ENCODE data around the gene APBA3. TPM values are rescaled to one million over a fixed set of nuclear protein-coding genes. Genes with fewer than 3 reads are reported as not detected.
"Not testable (repeated sequence)": the region's sequence is repeated elsewhere in the genome, so short reads cannot be mapped to it uniquely, and the experiment has no call there.

APBA3 gene
- total and polyA plus RNA-seq, 12 donors: 7.4 to 22.6 (median 11.5) TPM

- intact Hi-C loops (cut with DNase I): loop anchor here in 8 of 10 donors (5.0 to 10.0 kb wide), 6 partner anchors 63 to 228 kb away; partner anchors contain the start of genes DAPK3 (in 2 of the 8) and EEF2 (in 1 of the 8)
- H3K4me1 ChIP-seq: peaks cover 3 to 46% (median 35%) of the 10 kb centered on the region in 9 donors
- WGBS, 2 donors: 87 to 91% methylated on average over 19 of the region's 19 CpGs
- no peak for DNase-seq
- no peak for ATAC-seq
- TF ChIP-seq, protein P1, sequence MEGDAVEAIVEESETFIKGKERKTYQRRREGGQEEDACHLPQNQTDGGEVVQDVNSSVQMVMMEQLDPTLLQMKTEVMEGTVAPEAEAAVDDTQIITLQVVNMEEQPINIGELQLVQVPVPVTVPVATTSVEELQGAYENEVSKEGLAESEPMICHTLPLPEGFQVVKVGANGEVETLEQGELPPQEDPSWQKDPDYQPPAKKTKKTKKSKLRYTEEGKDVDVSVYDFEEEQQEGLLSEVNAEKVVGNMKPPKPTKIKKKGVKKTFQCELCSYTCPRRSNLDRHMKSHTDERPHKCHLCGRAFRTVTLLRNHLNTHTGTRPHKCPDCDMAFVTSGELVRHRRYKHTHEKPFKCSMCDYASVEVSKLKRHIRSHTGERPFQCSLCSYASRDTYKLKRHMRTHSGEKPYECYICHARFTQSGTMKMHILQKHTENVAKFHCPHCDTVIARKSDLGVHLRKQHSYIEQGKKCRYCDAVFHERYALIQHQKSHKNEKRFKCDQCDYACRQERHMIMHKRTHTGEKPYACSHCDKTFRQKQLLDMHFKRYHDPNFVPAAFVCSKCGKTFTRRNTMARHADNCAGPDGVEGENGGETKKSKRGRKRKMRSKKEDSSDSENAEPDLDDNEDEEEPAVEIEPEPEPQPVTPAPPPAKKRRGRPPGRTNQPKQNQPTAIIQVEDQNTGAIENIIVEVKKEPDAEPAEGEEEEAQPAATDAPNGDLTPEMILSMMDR (IDR thresholded peaks at IDR 0.05): no peak
- H3K27ac ChIP-seq: no peak overlapping the region
- no peak overlapping the region for H3K4me3 ChIP-seq
- peaks cover 0 to 49% (median 26%) of the 10 kb centered on the region in 9 donors for H3K36me3 ChIP-seq
- H3K9me3 ChIP-seq: no peaks in the 10 kb centered on the region
- no peaks in the 10 kb centered on the region for H3K27me3 ChIP-seq
Observed at GRCh38 chr19:3759482-3760254, 1.8 kb downstream of the APBA3 start.

- peaks cover 3 to 36% (median 30%) of the 10 kb centered on the region in 9 donors for H3K4me1 ChIP-seq
- H3K27me3 ChIP-seq; intact Hi-C loops (cut with DNase I); DNase-seq; H3K27ac ChIP-seq; H3K4me3 ChIP-seq; ATAC-seq; H3K9me3 ChIP-seq: not testable (repeated sequence)
- 97 to 98% methylated on average over 13 of the region's 13 CpGs for WGBS, 2 donors
- peaks cover 0 to 63% (median 29%) of the 10 kb centered on the region in 9 donors for H3K36me3 ChIP-seq
Observed at GRCh38 chr19:3758297-3758696, 3.2 kb downstream of the APBA3 start.

DNA sequence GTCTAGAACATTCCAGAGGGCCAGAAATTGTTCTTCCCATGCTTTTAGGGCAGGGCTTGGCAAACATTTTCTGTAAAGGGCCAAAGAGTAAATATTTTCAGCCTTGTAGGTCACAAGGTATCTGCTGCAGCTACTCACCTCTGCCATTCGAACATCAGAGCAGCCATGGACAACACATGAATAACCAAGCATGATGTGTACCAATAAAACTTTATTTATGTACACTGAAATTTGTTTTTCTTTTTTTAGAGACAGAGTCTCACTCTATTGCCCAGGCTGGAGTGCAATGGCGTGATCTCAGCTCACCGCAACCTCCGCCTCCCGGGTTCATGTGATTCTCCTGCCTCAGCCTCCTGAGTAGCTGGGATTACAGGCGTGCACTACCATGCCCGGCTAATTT is 3.8 kb downstream of the APBA3 start:
- peaks cover 0 to 68% (median 34%) of the 10 kb centered on the region in 9 donors for H3K36me3 ChIP-seq
- ATAC-seq; H3K4me3 ChIP-seq; H3K27ac ChIP-seq; H3K9me3 ChIP-seq; DNase-seq; H3K27me3 ChIP-seq; intact Hi-C loops (cut with DNase I): not testable (repeated sequence)
- 97% methylated on average over 7 of the region's 7 CpGs for WGBS, 2 donors
- H3K4me1 ChIP-seq: peaks cover 3 to 32% (median 27%) of the 10 kb centered on the region in 9 donors

DNA sequence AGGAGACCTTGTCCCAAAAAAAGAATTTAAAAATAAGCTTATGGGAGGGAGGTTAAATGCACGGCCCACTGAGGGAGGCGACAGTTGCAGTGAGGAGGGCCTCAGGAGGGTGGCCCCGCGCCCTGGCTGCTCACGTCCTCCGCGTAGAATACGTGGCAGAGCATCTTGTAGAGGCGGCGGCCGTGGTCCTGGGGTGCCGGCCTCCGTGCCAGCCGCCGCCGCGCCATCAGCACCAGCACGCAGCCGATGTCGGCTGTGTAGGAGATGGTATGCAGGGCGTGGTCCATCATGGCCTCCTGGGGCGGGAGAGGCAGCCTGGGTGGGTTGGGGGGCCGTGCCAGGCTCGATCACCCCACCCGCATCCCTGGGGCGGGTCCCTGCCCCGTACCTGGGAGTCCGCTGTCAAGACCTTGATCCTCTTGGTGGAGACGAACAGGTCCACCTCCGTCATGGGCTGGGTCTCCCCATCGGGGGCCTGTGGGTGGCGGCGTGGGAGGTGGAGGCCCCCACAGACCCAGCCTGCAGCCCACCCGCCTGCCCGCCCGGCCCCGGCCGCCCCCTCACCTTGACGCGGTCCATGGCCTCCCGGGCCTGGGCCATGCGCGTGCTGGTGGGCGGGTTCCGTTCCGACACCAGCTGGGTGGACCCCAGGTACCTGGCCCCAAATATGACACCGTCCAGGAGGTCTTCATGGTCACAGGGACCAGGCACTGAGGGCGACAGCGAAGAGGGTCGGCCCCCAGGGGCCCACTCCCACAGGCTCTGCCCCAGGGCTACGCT is 7.7 kb downstream of the APBA3 start:
- Histone ChIP-seq H3K4me1 (peaks cover 0 to 4% (median 0%) of the 10 kb centered on the region in 9 donors), H3K4me3 (no peak overlapping the region), H3K36me3 (peaks cover 0 to 93% (median 45%) of the 10 kb centered on the region in 9 donors), H3K27ac (no peak overlapping the region), H3K27me3 (no peaks in the 10 kb centered on the region), H3K9me3 (no peaks in the 10 kb centered on the region)
- TF ChIP-seq, protein P1 (IDR thresholded peaks at IDR 0.05): no peak
- WGBS, 2 donors: 96% methylated on average over 48 to 51 of the region's 51 CpGs
- ATAC-seq (no peak), DNase-seq (no peak)
- intact Hi-C loops (cut with DNase I): no loop called here

GRCh38 chr19:3752492-3752891 is 9.0 kb downstream of the APBA3 start:
- 83 to 87% methylated on average over 25 of the region's 25 CpGs for WGBS, 2 donors
- Histone ChIP-seq H3K27me3 (peaks cover 0 to under 1% (median 0%) of the 10 kb centered on the region in 7 donors), H3K4me1 (no peaks in the 10 kb centered on the region), H3K36me3 (peaks cover 0 to 80% (median 33%) of the 10 kb centered on the region in 9 donors), H3K4me3 (no peak overlapping the region), H3K27ac (no peak overlapping the region), H3K9me3 (no peaks in the 10 kb centered on the region)
- intact Hi-C loops (cut with DNase I): no loop called here
- ATAC-seq (peak in 1 of 8 donors; percentile 10), DNase-seq (no peak)
- TF ChIP-seq, protein P1 (IDR thresholded peaks at IDR 0.05): no peak
